Measurements from ENCODE around the gene MECR.

- TF ChIP-seq POLR2A (IDR thresholded peaks at IDR 0.05): no peak
- TF ChIP-seq, protein P1, sequence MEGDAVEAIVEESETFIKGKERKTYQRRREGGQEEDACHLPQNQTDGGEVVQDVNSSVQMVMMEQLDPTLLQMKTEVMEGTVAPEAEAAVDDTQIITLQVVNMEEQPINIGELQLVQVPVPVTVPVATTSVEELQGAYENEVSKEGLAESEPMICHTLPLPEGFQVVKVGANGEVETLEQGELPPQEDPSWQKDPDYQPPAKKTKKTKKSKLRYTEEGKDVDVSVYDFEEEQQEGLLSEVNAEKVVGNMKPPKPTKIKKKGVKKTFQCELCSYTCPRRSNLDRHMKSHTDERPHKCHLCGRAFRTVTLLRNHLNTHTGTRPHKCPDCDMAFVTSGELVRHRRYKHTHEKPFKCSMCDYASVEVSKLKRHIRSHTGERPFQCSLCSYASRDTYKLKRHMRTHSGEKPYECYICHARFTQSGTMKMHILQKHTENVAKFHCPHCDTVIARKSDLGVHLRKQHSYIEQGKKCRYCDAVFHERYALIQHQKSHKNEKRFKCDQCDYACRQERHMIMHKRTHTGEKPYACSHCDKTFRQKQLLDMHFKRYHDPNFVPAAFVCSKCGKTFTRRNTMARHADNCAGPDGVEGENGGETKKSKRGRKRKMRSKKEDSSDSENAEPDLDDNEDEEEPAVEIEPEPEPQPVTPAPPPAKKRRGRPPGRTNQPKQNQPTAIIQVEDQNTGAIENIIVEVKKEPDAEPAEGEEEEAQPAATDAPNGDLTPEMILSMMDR (IDR thresholded peaks at IDR 0.05): no peak
These were observed 49.2 kb upstream of the MECR start for GRCh38 chr1:29279951-29280391.

All from uterus (tissue), 2 donors.